ENCODE measurements around the gene CUL2.

DNA sequence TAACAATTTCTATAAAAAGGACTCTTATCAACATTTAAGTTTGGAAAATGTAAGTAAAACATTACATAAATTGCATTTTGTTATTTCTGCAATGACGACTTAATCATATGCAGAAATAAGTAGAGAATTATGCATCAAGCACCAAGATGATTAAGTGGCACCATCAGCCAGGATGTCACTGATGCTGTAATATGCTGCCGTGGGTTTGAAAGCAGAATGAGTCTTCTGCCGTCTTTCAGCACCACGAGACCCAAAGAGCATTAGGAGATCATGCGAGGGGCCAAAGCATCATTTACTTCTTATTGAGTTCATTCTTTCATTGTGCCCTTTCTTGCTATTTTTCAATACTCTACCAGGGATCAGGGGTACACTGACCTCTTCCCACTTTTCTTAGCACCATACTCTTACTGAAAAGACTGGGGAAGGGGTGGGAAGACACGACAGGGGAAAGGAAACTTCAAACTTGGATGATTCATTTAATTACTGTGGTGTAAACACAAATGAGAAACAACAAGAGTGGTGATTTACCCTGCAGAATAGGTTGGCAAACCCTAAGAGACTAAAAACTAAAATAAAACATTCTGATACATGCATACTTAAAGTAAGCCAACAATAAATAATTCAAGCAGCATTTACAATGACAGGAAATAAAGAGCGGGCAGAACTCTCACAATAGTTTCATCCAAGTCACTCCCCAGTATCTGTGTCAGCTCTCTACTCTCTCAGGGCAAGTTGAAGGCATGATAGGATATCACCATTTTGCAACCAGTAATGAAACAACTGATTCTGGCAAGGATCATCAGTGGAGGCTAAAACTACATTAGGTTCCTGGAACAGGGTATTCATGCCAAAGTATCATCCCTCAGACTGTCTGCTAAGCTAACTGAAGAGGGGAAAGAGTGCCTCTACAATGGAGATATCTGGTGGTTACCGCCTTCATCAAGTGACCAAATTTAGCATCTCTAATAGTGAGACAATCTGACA, 70.8 kb downstream of the CUL2 start:
- TF ChIP-seq EZH2 (IDR thresholded peaks at IDR 0.05; ENCODE audit: borderline replicate concordance, low read length), result no peak
- TF ChIP-seq, protein P1, sequence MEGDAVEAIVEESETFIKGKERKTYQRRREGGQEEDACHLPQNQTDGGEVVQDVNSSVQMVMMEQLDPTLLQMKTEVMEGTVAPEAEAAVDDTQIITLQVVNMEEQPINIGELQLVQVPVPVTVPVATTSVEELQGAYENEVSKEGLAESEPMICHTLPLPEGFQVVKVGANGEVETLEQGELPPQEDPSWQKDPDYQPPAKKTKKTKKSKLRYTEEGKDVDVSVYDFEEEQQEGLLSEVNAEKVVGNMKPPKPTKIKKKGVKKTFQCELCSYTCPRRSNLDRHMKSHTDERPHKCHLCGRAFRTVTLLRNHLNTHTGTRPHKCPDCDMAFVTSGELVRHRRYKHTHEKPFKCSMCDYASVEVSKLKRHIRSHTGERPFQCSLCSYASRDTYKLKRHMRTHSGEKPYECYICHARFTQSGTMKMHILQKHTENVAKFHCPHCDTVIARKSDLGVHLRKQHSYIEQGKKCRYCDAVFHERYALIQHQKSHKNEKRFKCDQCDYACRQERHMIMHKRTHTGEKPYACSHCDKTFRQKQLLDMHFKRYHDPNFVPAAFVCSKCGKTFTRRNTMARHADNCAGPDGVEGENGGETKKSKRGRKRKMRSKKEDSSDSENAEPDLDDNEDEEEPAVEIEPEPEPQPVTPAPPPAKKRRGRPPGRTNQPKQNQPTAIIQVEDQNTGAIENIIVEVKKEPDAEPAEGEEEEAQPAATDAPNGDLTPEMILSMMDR (conservative IDR thresholded peaks at IDR 0.05 in 1 of 2, IDR thresholded peaks at IDR 0.05 in 1 of 2; ENCODE audit: extremely low read depth in 1 of 2, insufficient read depth in 1 of 2, low read depth in 1 of 2, low read length in 2 of 2), result no peak

Data from mammary epithelial cell (primary cell).